Midbrain (tissue), 1 donor: ENCODE data around the gene ATP9A.
"Not testable (repeated sequence)": the region's sequence is repeated elsewhere in the genome, so short reads cannot be mapped to it uniquely, and the experiment has no call there.

Source experiments
- DNase-seq: peaks from one replicate; lab custom pipeline; 2025; lab: John Stamatoyannopoulos, UW

ATP9A gene

DNA sequence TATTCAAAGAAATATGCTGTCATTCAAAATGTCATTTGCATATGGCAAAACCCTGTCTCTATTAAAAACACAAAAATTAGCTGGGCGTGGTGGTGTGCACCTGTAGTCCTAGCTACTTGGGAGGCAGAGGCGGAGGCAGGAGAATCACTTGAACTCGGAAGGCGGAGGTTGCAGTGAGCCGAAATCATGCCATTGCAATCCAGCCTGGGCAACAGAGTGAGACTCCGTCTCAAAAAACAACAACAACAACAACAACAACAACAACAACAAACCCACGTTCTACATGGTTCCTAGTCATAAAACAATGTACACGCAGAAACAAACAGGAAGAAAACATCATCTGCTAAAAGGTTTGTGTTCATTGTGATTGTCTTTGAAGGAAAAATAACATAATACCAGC, 15.0 kb downstream of the ATP9A start:
- DNase-seq = not testable (repeated sequence)

GRCh38 chr20:51752343-51752951, 15.7 kb downstream of the ATP9A start:
- DNase-seq = no peak

GRCh38 chr20:51750770-51751388, 17.3 kb downstream of the ATP9A start:
- DNase-seq = no peak

- DNase-seq = peak; percentile 57
Observed at GRCh38 chr20:51750037-51750769, 18.0 kb downstream of the ATP9A start.

DNA sequence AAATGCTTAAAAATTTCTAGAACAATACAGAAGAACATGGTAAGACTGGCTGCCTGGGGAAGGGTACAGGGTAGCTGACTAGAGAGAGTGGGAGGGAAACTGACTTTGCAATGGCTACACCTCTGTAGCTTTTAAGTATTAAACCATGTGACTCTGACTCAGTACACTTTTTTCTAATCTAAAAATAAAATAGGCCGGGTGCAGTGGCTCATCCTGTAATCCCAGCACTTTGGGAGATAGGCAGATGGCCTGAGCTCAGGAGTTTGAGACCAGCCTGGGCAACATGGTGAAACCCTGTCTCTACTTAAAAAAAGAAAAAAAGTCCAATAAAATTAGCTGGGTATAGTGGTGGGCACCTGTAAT, 18.5 kb downstream of the ATP9A start:
- no peak for DNase-seq

- DNase-seq = no peak
Observed at GRCh38 chr20:51747182-51747911, 20.8 kb downstream of the ATP9A start.

DNA sequence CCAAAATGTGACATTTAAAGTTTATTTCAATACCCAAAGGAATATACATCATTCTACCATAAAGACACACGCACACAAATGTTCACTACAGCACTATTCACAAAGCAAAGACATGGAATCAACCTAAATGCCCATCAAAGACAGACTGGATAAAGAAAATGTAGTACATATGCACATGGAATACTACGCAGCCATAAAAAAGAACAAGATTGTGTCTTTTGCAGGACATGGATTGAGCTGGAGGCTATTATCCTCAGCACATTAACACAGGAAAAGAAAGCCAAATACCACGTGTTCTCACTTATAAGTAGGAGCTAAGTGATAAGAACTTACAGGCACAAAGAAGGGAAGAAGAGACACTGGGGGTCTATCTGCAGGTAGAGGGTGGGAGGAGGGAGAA, 22.4 kb downstream of the ATP9A start:
- DNase-seq = no peak

DNA sequence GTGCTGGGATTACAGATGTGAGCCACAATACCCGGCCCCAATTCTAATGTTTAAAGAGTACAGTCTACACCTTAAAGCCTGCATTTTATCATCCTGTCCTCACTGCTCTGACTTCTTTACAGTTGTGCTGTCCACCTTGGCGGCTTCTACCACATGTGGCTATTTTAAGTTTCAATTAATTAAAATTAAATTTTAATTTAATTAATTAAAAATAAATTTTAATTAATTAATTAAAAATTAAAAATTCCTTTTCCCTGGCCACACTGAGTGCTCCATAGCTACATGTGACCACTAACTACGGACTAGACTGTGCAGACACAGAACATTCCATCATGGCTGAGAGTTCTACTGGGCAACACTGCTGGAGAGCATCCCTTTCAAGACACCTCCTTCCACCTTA, 27.4 kb downstream of the ATP9A start:
- no peak for DNase-seq

- not testable (repeated sequence) for DNase-seq
Observed at GRCh38 chr20:51740308-51740707, 27.9 kb downstream of the ATP9A start.

GRCh38 chr20:51739722-51740249, 28.4 kb downstream of the ATP9A start:
- peak; percentile 57 for DNase-seq

DNA sequence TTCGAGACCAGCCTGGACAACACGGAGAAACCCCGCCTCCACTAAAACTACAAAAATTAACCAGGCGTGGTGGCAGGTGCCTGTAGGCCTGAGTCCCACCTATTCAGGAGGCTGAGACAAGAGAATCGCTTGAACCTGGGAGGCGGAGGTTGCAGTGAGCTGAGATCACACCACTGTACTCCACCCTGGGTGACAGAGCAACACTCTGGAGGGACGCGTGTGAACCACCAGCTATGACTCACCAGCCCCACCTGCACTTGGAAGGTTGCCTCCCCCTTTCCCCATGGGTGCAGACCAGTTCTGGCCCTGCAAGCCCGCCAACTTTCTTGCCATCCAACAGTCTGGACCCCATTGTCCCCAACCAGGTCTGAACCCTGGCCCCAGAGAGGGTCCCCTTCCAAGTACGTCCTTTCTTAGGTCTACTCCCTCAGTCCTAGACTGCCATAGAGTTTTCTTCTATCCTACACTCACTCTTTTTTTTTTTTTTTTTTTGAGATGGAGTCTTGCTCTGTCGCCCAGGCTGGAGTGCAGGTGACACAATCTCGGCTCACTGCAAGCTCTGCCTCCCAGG, 29.2 kb downstream of the ATP9A start:
- DNase-seq = no peak

DNA sequence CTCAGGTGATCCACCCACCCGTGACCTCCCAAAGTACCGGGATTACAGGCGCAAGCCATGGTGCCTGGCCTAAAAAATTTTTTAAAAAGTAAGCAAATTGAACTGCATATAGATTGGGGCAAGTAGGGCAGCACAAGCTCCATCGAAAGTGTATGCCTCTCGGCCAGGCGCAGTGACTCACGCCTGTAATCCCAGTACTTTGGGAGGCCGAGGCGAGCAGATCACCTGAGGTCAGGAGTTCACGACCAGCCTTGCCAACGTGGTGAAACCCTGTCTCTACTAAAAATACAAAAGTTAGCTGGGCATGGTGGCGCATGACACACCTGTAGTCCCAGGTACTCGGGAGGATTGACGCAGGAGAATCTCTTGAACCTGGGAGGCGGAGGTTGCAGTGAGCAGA, 29.9 kb downstream of the ATP9A start:
- not testable (repeated sequence) for DNase-seq

GRCh38 chr20:51736947-51737346, 31.2 kb downstream of the ATP9A start:
- no peak for DNase-seq

GRCh38 chr20:51735728-51736600, 32.2 kb downstream of the ATP9A start:
- DNase-seq = no peak

DNA sequence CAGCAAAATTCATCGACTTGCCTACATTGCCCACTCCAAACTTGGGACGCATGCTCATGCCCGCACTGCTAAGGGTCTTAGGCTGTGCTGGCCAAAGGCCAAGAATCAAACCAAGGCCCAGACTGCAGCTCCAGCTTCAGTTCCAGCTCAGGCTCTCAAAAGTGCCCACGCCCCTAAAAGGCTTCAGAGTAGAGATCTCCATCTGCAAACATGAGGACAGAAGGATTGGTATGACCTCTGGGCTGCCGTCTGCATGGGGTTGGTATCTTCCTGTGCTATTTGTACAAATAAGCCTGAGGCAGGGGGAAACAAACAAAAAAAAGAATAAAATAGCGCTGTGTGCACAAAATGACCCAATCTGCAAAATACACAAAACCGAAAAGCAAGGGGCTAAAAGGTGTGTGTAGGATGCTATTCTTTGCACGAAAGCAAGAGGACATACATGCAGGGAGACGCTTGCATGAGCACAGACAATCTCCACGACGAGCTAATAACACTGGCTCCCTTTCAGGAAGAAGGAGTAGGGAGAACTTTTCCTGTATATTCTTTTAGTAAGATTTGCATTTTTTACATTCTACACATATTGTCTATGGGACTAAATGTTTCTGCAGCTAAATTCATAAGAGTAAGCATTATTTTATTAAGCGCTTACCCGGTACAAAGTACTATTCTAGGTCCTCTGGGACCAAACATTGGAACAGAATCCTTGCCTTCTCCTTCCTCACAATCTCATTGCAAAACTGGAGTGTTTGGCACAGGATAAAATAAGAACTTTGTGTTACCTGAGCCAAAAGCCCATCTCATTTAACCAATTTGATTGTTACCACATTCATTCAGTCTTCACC, 33.1 kb downstream of the ATP9A start:
- DNase-seq = no peak

GRCh38 chr20:51733070-51733469, 35.1 kb downstream of the ATP9A start:
- no peak for DNase-seq

- DNase-seq = peak; percentile 52
Observed at GRCh38 chr20:51732096-51732791, 35.9 kb downstream of the ATP9A start.

DNA sequence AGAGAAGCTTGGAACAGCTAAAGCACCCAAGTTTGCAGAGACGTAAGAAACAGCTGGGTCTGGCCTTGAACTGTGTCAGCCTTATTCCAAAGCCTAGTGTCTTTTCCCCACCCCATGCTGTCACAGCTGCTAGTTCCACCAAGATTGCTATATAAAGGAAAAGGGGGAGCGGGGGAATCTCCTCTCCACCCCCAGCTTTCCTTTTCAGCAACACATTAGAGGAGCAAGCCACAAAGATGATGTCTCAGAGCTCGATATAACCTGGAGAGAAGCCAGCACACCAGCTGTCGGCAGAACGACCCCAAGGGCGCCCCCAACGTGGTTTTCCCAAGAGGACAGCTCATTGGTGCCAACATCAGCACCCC, 36.5 kb downstream of the ATP9A start:
- DNase-seq = no peak

- DNase-seq = no peak
Observed at GRCh38 chr20:51729771-51730170, 38.4 kb downstream of the ATP9A start.

- no peak for DNase-seq
Observed at GRCh38 chr20:51728737-51729136, 39.5 kb downstream of the ATP9A start.
